Coronary artery (tissue), 2 donors: Measurements from ENCODE around the gene NUDT2.
"Not testable (repeated sequence)": the region's sequence is repeated elsewhere in the genome, so short reads cannot be mapped to it uniquely, and the experiment has no call there.

Experiments used
- DNase-seq: peaks from one replicate; pipeline ENCODE4 v3.0.0-alpha.2; 2017; ENCODE audit warnings: low spot score
- H3K27ac ChIP-seq, 2 donors: fragments of 200-600 bp; sonication (generic); one replicate each; pipeline ENCODE4 v1.5.1; 2016 to 2019
- H3K4me3 ChIP-seq: fragments of 200-600 bp; sonication (generic); 2 replicates; pipeline ENCODE4 v1.5.1; 2016; ENCODE audit warnings: mild to moderate bottlenecking, moderate library complexity
- CTCF ChIP-seq: fragments of 200-600 bp; sonication (generic); IDR thresholded peaks from one replicate; pipeline ENCODE4 v1.5.1; 2019; ENCODE audit warnings: antibody characterized with exemption

The NUDT2 gene

GRCh38 chr9:34346873-34347799 is 17.8 kb downstream of the NUDT2 start:
- H3K4me3 ChIP-seq: no peak overlapping the region
- no peak for DNase-seq
- H3K27ac ChIP-seq: peak overlapping the region; percentile 17 to 51
- no peak for TF ChIP-seq CTCF

- H3K4me3 ChIP-seq: no peak overlapping the region
- no peak for DNase-seq
- no peak overlapping the region for H3K27ac ChIP-seq
Observed at GRCh38 chr9:34347800-34348158, 18.4 kb downstream of the NUDT2 start.

GRCh38 chr9:34349324-34349723 is 20.0 kb downstream of the NUDT2 start:
- Histone ChIP-seq H3K27ac (no peak overlapping the region), H3K4me3 (no peak overlapping the region)
- DNase-seq: no peak
- no peak for TF ChIP-seq CTCF

More at GRCh38 chr9:34347800-34348158, 18.4 kb downstream of the NUDT2 start:
- no peak for TF ChIP-seq CTCF

GRCh38 chr9:34352122-34352652 is 22.8 kb downstream of the NUDT2 start:
- not testable (repeated sequence) for H3K27ac ChIP-seq, H3K4me3 ChIP-seq
- peak; percentile 7 for DNase-seq

GRCh38 chr9:34352957-34353356 is 23.6 kb downstream of the NUDT2 start:
- H3K4me3 ChIP-seq, H3K27ac ChIP-seq: not testable (repeated sequence)
- peak; percentile 8 for DNase-seq

- no peak for TF ChIP-seq CTCF
- DNase-seq: peak; percentile 38
- no peak overlapping the region for H3K27ac ChIP-seq
- H3K4me3 ChIP-seq: no peak overlapping the region
Observed at GRCh38 chr9:34362614-34363214, 33.3 kb downstream of the NUDT2 start.

GRCh38 chr9:34363619-34364351 is 34.4 kb downstream of the NUDT2 start:
- DNase-seq: peak; percentile 49
- Histone ChIP-seq H3K27ac (peak overlapping the region in 1 of 2 donors; percentile 20), H3K4me3 (no peak overlapping the region)
- TF ChIP-seq CTCF: no peak
